SK-N-SH (cell line): ENCODE data around the gene RAB3IL1. TPM values are rescaled to one million over a fixed set of nuclear protein-coding genes. Genes with fewer than 3 reads are reported as not detected.

Experiments
- CTCF ChIA-PET: fragments of 300-600, 350-600 bp; formaldehyde crosslinking; extraction: SDS; loops from one replicate; lab custom pipeline; 2021; lab: Yijun Ruan, JAX
- POLR2A ChIA-PET: fragments of 350-600 bp; sonication (Branson Sonifier 250); formaldehyde crosslinking; extraction: SDS; loops from one replicate; lab custom pipeline; 2020; ENCODE audit warnings: antibody characterized with exemption, inconsistent platforms; lab: Yijun Ruan, JAX
- DNase-seq: peaks from one replicate; pipeline ENCODE4 v3.0.0; 2012
- H2AFZ ChIP-seq: fragments of 200-600 bp; sonication (generic); 2 replicates; pipeline ENCODE4 v1.8.1; 2016; ENCODE audit warnings: antibody characterized with exemption, mild to moderate bottlenecking, low read depth
- H3F3A ChIP-seq: fragments of 200-600 bp; sonication (generic); replicated peaks from 2 replicates; pipeline ENCODE3; 2016; ENCODE audit warnings: antibody characterized with exemption, mild to moderate bottlenecking; ENCODE audit not compliant: insufficient read depth
- H3K27ac ChIP-seq, 2 experiments: fragments of 200-500 bp in 1 of 2; fragments of 200-600 bp in 1 of 2; sonication (Bioruptor generic) in 1 of 2; sonication (generic), shearing (Covaris generic) in 1 of 2; 2 replicates each; pipeline versions ENCODE4 v1.5.1 to v1.6.1; 2014 to 2016; ENCODE audit warnings: low read depth in 2 of 2, inconsistent platforms in 1 of 2, low read length in 1 of 2, mild to moderate bottlenecking in 1 of 2, mixed read lengths in 1 of 2
- H3K27me3 ChIP-seq: fragments of 200-600 bp; sonication (generic), shearing (Covaris generic); 2 replicates; pipeline ENCODE4 v1.6.1; 2016; ENCODE audit warnings: mixed run types; ENCODE audit not compliant: insufficient read depth
- H3K36me3 ChIP-seq, 2 experiments: fragments of 200-500 bp in 1 of 2; fragments of 200-600 bp in 1 of 2; sonication (Bioruptor generic) in 1 of 2; sonication (generic) in 1 of 2; replicated peaks in 1 of 2; 2 replicates each; pipeline versions ENCODE3 to v1.5.1; 2014 to 2016; ENCODE audit warnings: low read length in 1 of 2, mild to moderate bottlenecking in 1 of 2; ENCODE audit not compliant: insufficient read depth in 2 of 2, control insufficient read depth in 1 of 2
- H3K4me1 ChIP-seq, 2 experiments: fragments of 200-500 bp in 1 of 2; fragments of 200-600 bp in 1 of 2; sonication (Bioruptor generic) in 1 of 2; sonication (generic), shearing (Covaris generic) in 1 of 2; 2 replicates each; pipeline versions ENCODE4 v1.5.1 to v1.6.1; 2014 to 2016; ENCODE audit warnings: low read depth in 1 of 2, low read length in 1 of 2, mixed run types in 1 of 2; ENCODE audit not compliant: insufficient read depth in 2 of 2, control insufficient read depth in 1 of 2
- H3K4me2 ChIP-seq: fragments of 200-600 bp; sonication (generic), shearing (Covaris generic); 2 replicates; pipeline ENCODE4 v1.6.1; 2017; ENCODE audit warnings: mixed run types
- H3K4me3 ChIP-seq, 2 experiments: fragments of 200-500 bp in 1 of 2; fragments of 200-600 bp in 1 of 2; sonication (Bioruptor generic) in 1 of 2; sonication (generic), shearing (Covaris generic) in 1 of 2; 2 replicates each; pipeline versions ENCODE4 v1.5.1 to v1.8.1; 2014 to 2016; ENCODE audit warnings: low read depth in 2 of 2, inconsistent platforms in 1 of 2, low read length in 1 of 2, mild to moderate bottlenecking in 1 of 2, mixed read lengths in 1 of 2, moderate library complexity in 1 of 2
- H3K79me2 ChIP-seq: fragments of 200-600 bp; sonication (generic); 2 replicates; pipeline ENCODE4 v1.8.1; 2017; ENCODE audit warnings: mild to moderate bottlenecking; ENCODE audit not compliant: insufficient read depth
- H3K9ac ChIP-seq: fragments of 200-600 bp; sonication (generic); 2 replicates; pipeline ENCODE4 v1.6.1; 2017; ENCODE audit warnings: mixed run types
- H3K9me2 ChIP-seq: fragments of 200-600 bp; sonication (generic); 2 replicates; pipeline ENCODE4 v1.6.1; 2017; ENCODE audit warnings: mixed run types
- H3K9me3 ChIP-seq: fragments of 200-600 bp; sonication (generic); 2 replicates; pipeline ENCODE4 v1.6.1; 2017; ENCODE audit warnings: mixed run types, mild to moderate bottlenecking, moderate library complexity
- H4K20me1 ChIP-seq: fragments of 200-600 bp; sonication (generic); 2 replicates; pipeline ENCODE4 v1.6.1; 2017; ENCODE audit warnings: mild to moderate bottlenecking, mixed run types; ENCODE audit not compliant: insufficient read depth
- CHD2 ChIP-seq: fragments of 150-350 bp; IDR thresholded peaks from 2 replicates; pipeline ENCODE4 v1.6.1; 2018; ENCODE audit warnings: low read length; ENCODE audit not compliant: partially characterized antibody
- CTCF ChIP-seq: fragments of 200-600 bp; sonication (generic); IDR thresholded peaks from 2 replicates; pipeline ENCODE4 v1.6.1; 2017; ENCODE audit warnings: antibody characterized with exemption, mild to moderate bottlenecking, moderate library complexity
- EZH2phosphoT487 ChIP-seq: fragments of 200-600 bp; sonication (generic); IDR thresholded peaks from 2 replicates; pipeline ENCODE4 v1.6.1; 2017; ENCODE audit warnings: low read depth, mixed run types, mild to moderate bottlenecking, antibody characterized with exemption, moderate library complexity, borderline replicate concordance
- FOXM1 ChIP-seq: IDR thresholded peaks from 2 replicates; pipeline ENCODE4 v1.4.0; 2012; ENCODE audit warnings: low read depth, mild to moderate bottlenecking
- GABPA ChIP-seq: IDR thresholded peaks from 2 replicates; pipeline ENCODE4 v1.4.0; 2012; ENCODE audit warnings: low read depth, mild to moderate bottlenecking
- POLR2AphosphoS5 ChIP-seq: IDR thresholded peaks from 2 replicates; pipeline ENCODE4 v1.6.1; 2012; ENCODE audit warnings: low read depth, low read length
- RCOR1 ChIP-seq: fragments of 150-350 bp; IDR thresholded peaks from 2 replicates; pipeline ENCODE4 v1.6.1; 2017; ENCODE audit warnings: antibody characterized with exemption, low read length
- REST ChIP-seq: IDR thresholded peaks from 2 replicates; pipeline ENCODE4 v1.6.1; 2012; ENCODE audit warnings: mild to moderate bottlenecking, low read depth, low read length, moderate library complexity
- USF2 ChIP-seq: fragments of 150-350 bp; IDR thresholded peaks from 2 replicates; pipeline ENCODE4 v1.6.1; 2017; ENCODE audit warnings: antibody characterized with exemption, low read length, low read depth, borderline replicate concordance
- WGBS: methylation state at CpG from one replicate; pipeline ENCODE4 v1.1.6; 2017; ENCODE audit warnings: low lambda C conversion rate; 5-methylcytosine and 5-hydroxymethylcytosine counted together
- polyA plus RNA-seq, 3 experiments: library from polyadenylated mRNA; depleted of rRNA; stranded (reverse); fragments of >200 nt; gene quantifications; 2 replicates each; pipeline ENCODE4 v1.2.3, GENCODE V29; 2012

RAB3IL1 gene
- polyA plus RNA-seq, 1 of the 3 experiments (the other 2 are of a cell fraction) = 10.2 TPM

- no peak for DNase-seq
- no peaks in the 10 kb centered on the region for H3K9me2 ChIP-seq
- H3K27ac ChIP-seq = no peak overlapping the region
- no peak overlapping the region for H3K9ac ChIP-seq
- 89% methylated on average over 45 of the region's 56 CpGs for WGBS
- no peak overlapping the region for H2AFZ ChIP-seq
- no peak overlapping the region for H3K4me2 ChIP-seq
- no peaks in the 10 kb centered on the region for H3K9me3 ChIP-seq
- H4K20me1 ChIP-seq = no peaks in the 10 kb centered on the region
- H3K79me2 ChIP-seq = no peaks in the 10 kb centered on the region
- no peak overlapping the region for H3K4me3 ChIP-seq
- CTCF ChIA-PET = interaction anchor here (1.0 to 1.3 kb wide), 3 partner anchors 9 to 126 kb away, joined by 4 to 5 read pairs (median 5); no protein-coding TSS in a partner anchor
- H3K36me3 ChIP-seq = no peaks in the 10 kb centered on the region
- TF ChIP-seq POLR2AphosphoS5 (no peak), FOXM1 (no peak), RCOR1 (no peak), USF2 (no peak), CHD2 (no peak), GABPA (no peak), EZH2phosphoT487 (no peak), REST (no peak), CTCF (no peak)
- H3K4me1 ChIP-seq = no peaks in the 10 kb centered on the region; a peak in 2 of 4 replicates
- H3K27me3 ChIP-seq = no peaks in the 10 kb centered on the region
- H3F3A ChIP-seq = no peaks in the 10 kb centered on the region
- POLR2A ChIA-PET = interaction anchor here (4.1 kb wide), 1 partner anchor 12 kb away, joined by 17 read pairs; the partner anchor contains the start of gene FTH1
Measured at GRCh38 chr11:61955422-61956135, 38.2 kb upstream of the RAB3IL1 start.
